Neural cell (in vitro differentiated cells): Measurements from ENCODE around the gene USP13.

ENCODE experiments used
- RAD21 ChIP-seq: fragments of 450-650 bp; conservative IDR thresholded peaks from 2 replicates; pipeline ENCODE4 v1.6.1; 2014; ENCODE audit warnings: antibody characterized with exemption, mild to moderate bottlenecking, moderate library complexity
- SMC3 ChIP-seq: fragments of 450-650 bp; conservative IDR thresholded peaks from 2 replicates; pipeline ENCODE4 v1.6.1; 2014; ENCODE audit warnings: antibody characterized with exemption, mild to moderate bottlenecking, moderate library complexity; ENCODE audit not compliant: poor library complexity
- TF ChIP-seq, protein P1 (sequence below): fragments of 450-650 bp; IDR thresholded peaks from 2 replicates; pipeline ENCODE4 v1.5.1; 2014; ENCODE audit warnings: antibody characterized with exemption, mild to moderate bottlenecking, moderate library complexity; ENCODE audit not compliant: poor library complexity, severe bottlenecking

DNA sequence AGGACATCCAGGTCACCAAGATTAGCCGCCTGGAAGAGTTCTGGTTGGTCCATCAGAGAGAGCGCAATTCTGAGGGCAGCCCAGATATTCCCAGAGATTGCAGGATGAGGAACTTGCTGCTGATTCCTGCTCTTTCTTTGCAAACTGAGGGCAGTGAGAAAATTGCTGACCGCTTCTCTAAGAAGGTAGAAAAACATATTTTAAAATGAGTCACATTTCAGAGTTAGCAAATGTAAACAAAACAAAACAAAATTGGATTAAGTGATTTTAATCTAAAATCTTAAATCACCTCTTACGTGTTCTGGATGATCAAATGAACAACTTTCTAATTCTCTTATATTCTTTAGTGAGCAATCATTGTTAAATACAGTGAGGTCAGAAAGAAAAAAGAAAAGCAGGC, 149.0 kb downstream of the USP13 start:
- TF ChIP-seq, protein P1, sequence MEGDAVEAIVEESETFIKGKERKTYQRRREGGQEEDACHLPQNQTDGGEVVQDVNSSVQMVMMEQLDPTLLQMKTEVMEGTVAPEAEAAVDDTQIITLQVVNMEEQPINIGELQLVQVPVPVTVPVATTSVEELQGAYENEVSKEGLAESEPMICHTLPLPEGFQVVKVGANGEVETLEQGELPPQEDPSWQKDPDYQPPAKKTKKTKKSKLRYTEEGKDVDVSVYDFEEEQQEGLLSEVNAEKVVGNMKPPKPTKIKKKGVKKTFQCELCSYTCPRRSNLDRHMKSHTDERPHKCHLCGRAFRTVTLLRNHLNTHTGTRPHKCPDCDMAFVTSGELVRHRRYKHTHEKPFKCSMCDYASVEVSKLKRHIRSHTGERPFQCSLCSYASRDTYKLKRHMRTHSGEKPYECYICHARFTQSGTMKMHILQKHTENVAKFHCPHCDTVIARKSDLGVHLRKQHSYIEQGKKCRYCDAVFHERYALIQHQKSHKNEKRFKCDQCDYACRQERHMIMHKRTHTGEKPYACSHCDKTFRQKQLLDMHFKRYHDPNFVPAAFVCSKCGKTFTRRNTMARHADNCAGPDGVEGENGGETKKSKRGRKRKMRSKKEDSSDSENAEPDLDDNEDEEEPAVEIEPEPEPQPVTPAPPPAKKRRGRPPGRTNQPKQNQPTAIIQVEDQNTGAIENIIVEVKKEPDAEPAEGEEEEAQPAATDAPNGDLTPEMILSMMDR: no peak
- TF ChIP-seq RAD21 (no peak), SMC3 (no peak)
